Astrocyte of the spinal cord (primary cell): Measurements from ENCODE around the gene CCDC70.

Experiments
- DNase-seq: peaks from one replicate; pipeline ENCODE4 v3.0.0; 2011; ENCODE audit warnings: low read depth, low spot score
- H3K4me3 ChIP-seq: 2 replicates; pipeline ENCODE4 v1.5.1; 2011; ENCODE audit warnings: low read depth, mild to moderate bottlenecking, low read length, moderate library complexity
- in situ Hi-C: cut with HindIII; loops from 2 replicates; pipeline ENCODE4 v1.10.0; 2017; ENCODE audit warnings: low sequenced_read_pairs
- TF ChIP-seq, protein P1 (sequence below): IDR thresholded peaks from 2 replicates; pipeline ENCODE4 v1.5.1; 2012; ENCODE audit warnings: low read depth, mild to moderate bottlenecking, low read length, inconsistent platforms

CCDC70 gene

DNA sequence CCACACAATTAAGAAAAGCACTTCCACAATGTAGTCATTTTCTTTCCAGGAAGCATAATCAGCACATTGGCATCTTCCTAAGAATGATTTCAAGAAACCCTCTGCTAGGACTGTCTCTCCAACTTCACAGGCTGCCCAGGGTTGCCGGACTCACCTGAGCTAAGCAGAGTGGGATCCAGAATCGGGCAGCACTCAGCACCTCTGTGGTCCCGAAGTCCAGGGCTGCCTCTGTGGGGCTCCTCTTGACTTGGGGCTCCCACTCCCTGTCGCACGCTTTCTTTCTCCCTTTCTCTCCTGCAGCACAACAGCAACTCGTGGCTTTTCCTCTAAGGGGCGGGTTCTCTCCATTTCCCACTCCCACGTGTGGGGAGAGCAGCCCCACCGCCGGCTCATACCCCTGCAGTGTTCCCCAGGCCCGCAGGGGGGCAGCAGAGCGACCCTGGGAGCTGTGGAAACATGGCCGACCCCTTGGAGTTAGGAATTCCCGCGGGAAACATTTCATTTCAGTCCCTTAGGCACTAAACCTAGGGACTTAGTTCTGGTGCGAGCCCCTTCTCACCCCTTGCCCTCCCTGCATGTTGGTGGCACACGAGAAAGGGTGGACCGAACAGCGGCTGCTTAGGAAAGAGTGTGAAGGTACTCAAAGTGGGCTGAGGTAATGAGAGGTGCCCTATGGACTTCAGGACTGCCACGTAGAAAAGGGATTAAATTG lies 16.8 kb upstream of the CCDC70 start, which contains the start of gene TMEM272:
Gene TMEM272 (minus strand): TSS at position 316 of the 712 bp plus-strand sequence. CDS start 6,647 bp downstream, outside the sequence.
- H3K4me3 ChIP-seq, result no peak within 1 kb of the TSS
- DNase-seq, result peak; percentile 17
- in situ Hi-C loops, result no loop called here
- TF ChIP-seq, protein P1, sequence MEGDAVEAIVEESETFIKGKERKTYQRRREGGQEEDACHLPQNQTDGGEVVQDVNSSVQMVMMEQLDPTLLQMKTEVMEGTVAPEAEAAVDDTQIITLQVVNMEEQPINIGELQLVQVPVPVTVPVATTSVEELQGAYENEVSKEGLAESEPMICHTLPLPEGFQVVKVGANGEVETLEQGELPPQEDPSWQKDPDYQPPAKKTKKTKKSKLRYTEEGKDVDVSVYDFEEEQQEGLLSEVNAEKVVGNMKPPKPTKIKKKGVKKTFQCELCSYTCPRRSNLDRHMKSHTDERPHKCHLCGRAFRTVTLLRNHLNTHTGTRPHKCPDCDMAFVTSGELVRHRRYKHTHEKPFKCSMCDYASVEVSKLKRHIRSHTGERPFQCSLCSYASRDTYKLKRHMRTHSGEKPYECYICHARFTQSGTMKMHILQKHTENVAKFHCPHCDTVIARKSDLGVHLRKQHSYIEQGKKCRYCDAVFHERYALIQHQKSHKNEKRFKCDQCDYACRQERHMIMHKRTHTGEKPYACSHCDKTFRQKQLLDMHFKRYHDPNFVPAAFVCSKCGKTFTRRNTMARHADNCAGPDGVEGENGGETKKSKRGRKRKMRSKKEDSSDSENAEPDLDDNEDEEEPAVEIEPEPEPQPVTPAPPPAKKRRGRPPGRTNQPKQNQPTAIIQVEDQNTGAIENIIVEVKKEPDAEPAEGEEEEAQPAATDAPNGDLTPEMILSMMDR, result peak; percentile 97

GRCh38 chr13:51845574-51846318 lies 16.0 kb upstream of the CCDC70 start:
- DNase-seq, result no peak
- TF ChIP-seq, protein P1, result no peak
- no peak overlapping the region for H3K4me3 ChIP-seq
- in situ Hi-C loops, result no loop called here

- DNase-seq, result no peak
- in situ Hi-C loops, result no loop called here
- no peak overlapping the region for H3K4me3 ChIP-seq
- TF ChIP-seq, protein P1, result no peak
These were observed 15.0 kb upstream of the CCDC70 start for GRCh38 chr13:51846756-51847155.

DNA sequence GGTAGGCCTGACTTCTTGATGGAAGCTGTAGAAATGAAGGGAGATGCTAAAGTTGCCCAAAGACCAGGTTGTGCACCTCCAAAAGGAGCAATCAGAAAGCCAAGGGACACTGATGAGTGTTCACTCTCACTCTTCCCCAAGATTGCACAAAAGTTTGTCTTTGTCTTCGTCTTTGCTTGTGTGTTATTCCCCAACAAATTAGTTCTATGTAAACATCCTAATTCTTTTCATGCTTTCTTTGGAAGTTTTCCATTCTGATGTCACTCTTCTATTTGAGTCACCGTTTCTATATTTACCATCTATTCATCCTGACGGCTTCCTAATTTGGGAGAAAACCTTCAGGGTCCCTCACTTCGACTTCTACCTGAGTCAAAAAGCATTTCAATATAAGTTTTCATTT lies 13.1 kb upstream of the CCDC70 start:
- TF ChIP-seq, protein P1, result no peak
- in situ Hi-C loops, result no loop called here
- peak; percentile 15 for DNase-seq
- H3K4me3 ChIP-seq, result no peak overlapping the region

- in situ Hi-C loops, result no loop called here
- peak; percentile 4 for DNase-seq
- H3K4me3 ChIP-seq, result no peak overlapping the region
- TF ChIP-seq, protein P1, result peak; percentile 60
These were observed 12.3 kb upstream of the CCDC70 start for GRCh38 chr13:51849145-51850101.

DNA sequence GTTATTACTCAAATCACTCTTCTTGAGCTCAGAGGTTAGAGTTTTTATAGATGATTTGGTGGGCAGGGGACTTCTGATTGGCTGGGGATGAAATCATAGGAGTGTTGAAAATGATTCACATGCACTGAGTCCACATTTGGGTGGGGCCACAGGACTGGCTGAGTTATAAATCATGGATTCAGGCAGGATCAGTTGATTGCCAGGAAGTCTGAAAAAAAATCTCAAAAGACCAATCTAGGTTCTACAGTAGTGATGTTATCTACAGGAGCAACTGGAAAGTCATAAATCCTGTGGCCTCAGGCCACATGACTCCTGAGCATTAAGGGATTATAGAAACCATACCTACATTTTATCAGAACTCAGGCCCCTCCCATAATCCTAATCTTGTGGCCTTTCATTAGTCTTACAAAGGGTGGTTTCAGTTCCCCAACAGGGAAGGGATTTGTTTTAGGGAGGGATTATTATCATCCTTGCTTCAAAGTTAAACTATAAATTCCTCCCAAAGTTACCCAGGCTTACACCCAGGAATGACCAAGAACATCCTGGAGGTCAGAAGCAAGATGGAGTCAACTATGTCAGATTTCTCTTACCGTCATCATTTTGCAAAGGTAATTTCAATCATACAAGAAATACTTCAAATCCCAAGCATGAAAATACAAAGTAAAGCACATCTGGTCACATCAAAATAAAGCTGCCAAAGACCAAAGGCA lies 5.6 kb upstream of the CCDC70 start:
- DNase-seq, result no peak
- in situ Hi-C loops, result no loop called here
- H3K4me3 ChIP-seq, result no peak overlapping the region
- TF ChIP-seq, protein P1, result no peak
